ENCODE results near the gene IGF2BP2.

DNA sequence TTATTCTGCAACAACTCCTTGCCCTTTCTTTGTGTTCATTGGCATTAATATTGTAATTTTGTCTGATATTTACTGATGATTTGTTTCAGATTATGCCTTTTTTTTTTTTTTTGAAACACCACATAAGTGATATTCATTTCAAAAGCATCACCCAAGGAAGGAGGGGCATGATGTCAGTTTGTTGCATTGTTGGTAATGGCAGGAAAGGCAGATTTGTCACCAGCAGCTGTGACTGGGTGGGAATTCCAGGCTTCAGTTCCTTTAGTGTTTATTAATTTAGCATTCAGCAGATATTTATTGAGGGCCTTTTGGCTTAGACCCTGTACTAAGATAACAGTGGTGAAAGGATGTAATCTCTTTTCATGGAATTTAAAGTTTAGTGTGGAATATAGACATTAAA lies 219.3 kb downstream of the IGF2BP2 start:
- TF ChIP-seq, protein P1, sequence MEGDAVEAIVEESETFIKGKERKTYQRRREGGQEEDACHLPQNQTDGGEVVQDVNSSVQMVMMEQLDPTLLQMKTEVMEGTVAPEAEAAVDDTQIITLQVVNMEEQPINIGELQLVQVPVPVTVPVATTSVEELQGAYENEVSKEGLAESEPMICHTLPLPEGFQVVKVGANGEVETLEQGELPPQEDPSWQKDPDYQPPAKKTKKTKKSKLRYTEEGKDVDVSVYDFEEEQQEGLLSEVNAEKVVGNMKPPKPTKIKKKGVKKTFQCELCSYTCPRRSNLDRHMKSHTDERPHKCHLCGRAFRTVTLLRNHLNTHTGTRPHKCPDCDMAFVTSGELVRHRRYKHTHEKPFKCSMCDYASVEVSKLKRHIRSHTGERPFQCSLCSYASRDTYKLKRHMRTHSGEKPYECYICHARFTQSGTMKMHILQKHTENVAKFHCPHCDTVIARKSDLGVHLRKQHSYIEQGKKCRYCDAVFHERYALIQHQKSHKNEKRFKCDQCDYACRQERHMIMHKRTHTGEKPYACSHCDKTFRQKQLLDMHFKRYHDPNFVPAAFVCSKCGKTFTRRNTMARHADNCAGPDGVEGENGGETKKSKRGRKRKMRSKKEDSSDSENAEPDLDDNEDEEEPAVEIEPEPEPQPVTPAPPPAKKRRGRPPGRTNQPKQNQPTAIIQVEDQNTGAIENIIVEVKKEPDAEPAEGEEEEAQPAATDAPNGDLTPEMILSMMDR (IDR thresholded peaks at IDR 0.05), result no peak
- TF ChIP-seq, protein P2, sequence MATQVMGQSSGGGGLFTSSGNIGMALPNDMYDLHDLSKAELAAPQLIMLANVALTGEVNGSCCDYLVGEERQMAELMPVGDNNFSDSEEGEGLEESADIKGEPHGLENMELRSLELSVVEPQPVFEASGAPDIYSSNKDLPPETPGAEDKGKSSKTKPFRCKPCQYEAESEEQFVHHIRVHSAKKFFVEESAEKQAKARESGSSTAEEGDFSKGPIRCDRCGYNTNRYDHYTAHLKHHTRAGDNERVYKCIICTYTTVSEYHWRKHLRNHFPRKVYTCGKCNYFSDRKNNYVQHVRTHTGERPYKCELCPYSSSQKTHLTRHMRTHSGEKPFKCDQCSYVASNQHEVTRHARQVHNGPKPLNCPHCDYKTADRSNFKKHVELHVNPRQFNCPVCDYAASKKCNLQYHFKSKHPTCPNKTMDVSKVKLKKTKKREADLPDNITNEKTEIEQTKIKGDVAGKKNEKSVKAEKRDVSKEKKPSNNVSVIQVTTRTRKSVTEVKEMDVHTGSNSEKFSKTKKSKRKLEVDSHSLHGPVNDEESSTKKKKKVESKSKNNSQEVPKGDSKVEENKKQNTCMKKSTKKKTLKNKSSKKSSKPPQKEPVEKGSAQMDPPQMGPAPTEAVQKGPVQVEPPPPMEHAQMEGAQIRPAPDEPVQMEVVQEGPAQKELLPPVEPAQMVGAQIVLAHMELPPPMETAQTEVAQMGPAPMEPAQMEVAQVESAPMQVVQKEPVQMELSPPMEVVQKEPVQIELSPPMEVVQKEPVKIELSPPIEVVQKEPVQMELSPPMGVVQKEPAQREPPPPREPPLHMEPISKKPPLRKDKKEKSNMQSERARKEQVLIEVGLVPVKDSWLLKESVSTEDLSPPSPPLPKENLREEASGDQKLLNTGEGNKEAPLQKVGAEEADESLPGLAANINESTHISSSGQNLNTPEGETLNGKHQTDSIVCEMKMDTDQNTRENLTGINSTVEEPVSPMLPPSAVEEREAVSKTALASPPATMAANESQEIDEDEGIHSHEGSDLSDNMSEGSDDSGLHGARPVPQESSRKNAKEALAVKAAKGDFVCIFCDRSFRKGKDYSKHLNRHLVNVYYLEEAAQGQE (IDR thresholded peaks at IDR 0.05; ENCODE audit: insufficient read depth in 1 of 2, low read depth in 2 of 2, low read length in 1 of 2), result no peak
- TF ChIP-seq TCF7L2 (IDR thresholded peaks at IDR 0.05; ENCODE audit: low read depth, low read length), result no peak
